ENCODE measurements around the gene AUNIP. TPM values are rescaled to one million over a fixed set of nuclear protein-coding genes. Genes with fewer than 3 reads are reported as not detected.

AUNIP gene
- total RNA-seq, 1 experiment from 2014 or later = 22.2 TPM

DNA sequence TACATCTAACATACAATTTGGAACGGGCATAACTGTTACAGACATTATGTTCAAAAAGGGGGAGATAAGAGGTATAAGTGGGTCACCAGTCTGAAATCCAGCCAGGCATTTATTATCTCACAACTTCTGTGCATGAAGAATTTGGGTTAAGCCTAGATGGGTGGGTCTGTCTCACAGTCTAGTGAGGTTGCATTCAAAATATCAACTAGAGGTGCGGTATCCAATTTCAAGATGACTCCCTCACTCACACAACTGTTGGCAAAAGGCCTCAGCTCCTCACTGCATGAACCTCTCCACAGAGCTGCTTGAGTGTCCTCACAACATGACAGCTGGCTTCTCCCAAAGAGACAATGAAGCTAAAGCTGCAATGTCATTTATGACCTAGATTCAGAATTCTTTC is 4.7 kb downstream of the AUNIP start:
- no peak overlapping the region for H4K8ac ChIP-seq (replicated peaks; ENCODE audit: insufficient read length, low read depth, low read length)
- H3K23me2 ChIP-seq (ENCODE audit: insufficient read length, low read depth, low read length, poor library complexity, severe bottlenecking) = peaks cover 13% of the 10 kb centered on the region
- TF ChIP-seq CTCF (conservative IDR thresholded peaks at IDR 0.05) = no peak
- WGBS (ENCODE audit: extremely low coverage, insufficient read length, low lambda C conversion rate) = no CpG with 5 or more reads among the region's 2 CpGs
- peaks cover 9% of the 10 kb centered on the region; the same call in 1 of the 2 replicates for H3K79me2 ChIP-seq (ENCODE audit: insufficient read depth, low read length)
- no peak overlapping the region for H2BK15ac ChIP-seq (ENCODE audit: low read depth, low read length)
- Mint-ChIP-seq H3K27ac (no peak overlapping the region; a peak in 1 of 7 replicates), H3K36me3 (ENCODE audit: insufficient read depth in 1 of 3, low read depth in 3 of 3) (peaks cover 0 to 2% (median 0%) of the 10 kb centered on the region in 3 experiments; a peak in 2 of 7 replicates), H3K9me3 (no peaks in the 10 kb centered on the region), H3K4me1 (peaks cover 6 to 14% of the 10 kb centered on the region in 2 experiments), H3K4me3 (no peak overlapping the region), H3K27me3 (ENCODE audit: low read depth) (no peaks in the 10 kb centered on the region)
- no peak overlapping the region for H4K91ac ChIP-seq (ENCODE audit: insufficient read length, low read depth, low read length)
- H2AK5ac ChIP-seq (ENCODE audit: insufficient read length, low read length) = no peak overlapping the region
- H3K9ac ChIP-seq (ENCODE audit: extremely low read depth, insufficient read length, low read length) = no peak overlapping the region
- H3T11ph ChIP-seq (ENCODE audit: low read length) = no peak overlapping the region
- no peak overlapping the region for H3K14ac ChIP-seq (ENCODE audit: insufficient read depth, low read length)
- no peak for DNase-seq
- H3K4me1 ChIP-seq (ENCODE audit: insufficient read depth, low read length) = peaks cover 3% of the 10 kb centered on the region; the same call in 1 of the 2 replicates
- no peaks in the 10 kb centered on the region for H3K27me3 ChIP-seq (ENCODE audit: insufficient read depth, low read length)
- no peak overlapping the region for H3K27ac ChIP-seq (ENCODE audit: insufficient read length, low read depth, low read length)
- H3K79me1 ChIP-seq (ENCODE audit: insufficient read depth, low read depth, low read length, poor library complexity, severe bottlenecking) = peaks cover 4% of the 10 kb centered on the region
- no peak overlapping the region for H2BK5ac ChIP-seq (ENCODE audit: insufficient read length, low read length)
- H2BK120ac ChIP-seq (ENCODE audit: low read depth, low read length, poor library complexity, severe bottlenecking) = no peak overlapping the region
- H3K56ac ChIP-seq (ENCODE audit: insufficient read length, low read depth, low read length) = no peak overlapping the region
- H3K9me3 ChIP-seq (ENCODE audit: control insufficient read depth, low read depth, low read length) = no peaks in the 10 kb centered on the region
- no peak overlapping the region for H3K18ac ChIP-seq (ENCODE audit: insufficient read length, low read depth, low read length)
- no peak overlapping the region for H4K5ac ChIP-seq (ENCODE audit: insufficient read length, low read depth, low read length)
- H2AFZ ChIP-seq (ENCODE audit: low read length) = no peak overlapping the region
- H2BK12ac ChIP-seq (ENCODE audit: insufficient read length, low read depth, low read length) = no peak overlapping the region
- no peak overlapping the region for H3K23ac ChIP-seq (ENCODE audit: insufficient read length, low read depth, low read length)
- no peak overlapping the region for H3K4ac ChIP-seq (ENCODE audit: low read depth, low read length)
- no peaks in the 10 kb centered on the region for H4K20me1 ChIP-seq (ENCODE audit: control insufficient read depth, insufficient read depth, insufficient read length)
- H3K4me2 ChIP-seq (ENCODE audit: insufficient read depth, insufficient read length, low read length) = no peak overlapping the region
- H2BK20ac ChIP-seq (ENCODE audit: low read depth, low read length, poor library complexity, severe bottlenecking) = no peak overlapping the region

All from H9 (cell line).